Fibroblast of skin of abdomen (primary cell): ENCODE results near the gene NDC80.
"Not testable (repeated sequence)": the region's sequence is repeated elsewhere in the genome, so short reads cannot be mapped to it uniquely, and the experiment has no call there.

Experiments used
- DNase-seq: peaks from one replicate; pipeline ENCODE4 v3.0.0-alpha.2; 2013

Gene NDC80

DNA sequence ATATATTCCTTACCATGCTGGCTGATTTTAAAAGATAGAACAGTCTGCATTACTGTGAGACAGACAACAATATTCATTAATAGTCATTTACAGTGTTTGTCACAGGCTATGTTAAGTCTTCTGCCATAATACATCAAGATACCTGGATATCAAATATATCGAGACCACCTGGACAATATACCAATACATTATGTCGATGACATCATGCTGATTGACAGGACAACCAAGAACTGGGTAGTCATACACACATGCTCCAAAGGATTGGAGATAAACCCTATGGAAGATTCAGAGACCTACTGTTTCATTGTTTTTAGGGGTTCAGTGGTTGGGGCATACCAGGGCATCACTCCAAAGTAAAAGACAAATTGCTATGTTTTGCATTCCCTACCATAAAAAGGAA is 57.6 kb downstream of the NDC80 start:
- no peak for DNase-seq

DNA sequence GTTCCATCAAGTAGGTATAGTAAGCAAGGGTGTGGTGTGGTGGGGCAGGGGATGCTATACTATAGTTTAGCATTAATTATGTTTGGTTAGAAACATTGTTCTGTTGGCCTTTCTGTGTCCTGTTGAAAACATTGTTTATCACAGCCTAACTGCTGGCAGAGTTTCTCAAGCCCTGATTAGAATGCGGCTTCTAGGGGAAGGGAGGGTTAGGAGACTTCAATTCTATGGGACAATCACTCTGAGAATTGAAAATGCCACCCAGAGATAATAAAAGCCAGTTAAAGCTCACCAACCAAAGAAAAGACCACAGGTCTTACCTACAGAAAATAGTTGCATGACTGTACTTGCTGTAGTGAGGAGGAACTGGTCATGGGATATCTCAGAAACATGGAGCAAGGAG is 64.2 kb downstream of the NDC80 start:
- no peak for DNase-seq

DNA sequence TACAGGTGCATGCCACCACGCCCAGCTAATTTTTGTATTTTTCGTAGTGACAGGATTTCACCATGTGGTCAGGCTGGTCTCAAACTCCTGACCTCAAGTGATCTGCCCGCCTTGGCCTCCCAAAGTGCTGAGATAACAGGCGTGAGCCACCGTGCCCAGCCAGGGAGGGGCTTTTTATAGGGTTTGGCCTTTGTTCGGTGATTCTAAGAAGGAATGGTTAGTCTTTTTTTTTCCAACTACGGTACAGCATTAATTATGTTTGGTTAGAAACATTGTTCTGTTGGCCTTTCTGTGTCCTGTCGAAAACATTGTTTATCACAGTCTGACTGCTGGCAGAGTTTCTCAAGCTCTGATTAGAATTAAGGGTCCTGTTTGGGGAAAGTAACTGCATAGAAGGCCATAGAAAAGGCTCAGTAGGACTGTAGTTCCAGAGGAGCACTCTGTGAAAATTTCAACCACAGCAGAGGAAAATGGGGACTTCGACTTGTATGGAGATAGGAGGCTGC is 64.8 kb downstream of the NDC80 start:
- no peak for DNase-seq

DNA sequence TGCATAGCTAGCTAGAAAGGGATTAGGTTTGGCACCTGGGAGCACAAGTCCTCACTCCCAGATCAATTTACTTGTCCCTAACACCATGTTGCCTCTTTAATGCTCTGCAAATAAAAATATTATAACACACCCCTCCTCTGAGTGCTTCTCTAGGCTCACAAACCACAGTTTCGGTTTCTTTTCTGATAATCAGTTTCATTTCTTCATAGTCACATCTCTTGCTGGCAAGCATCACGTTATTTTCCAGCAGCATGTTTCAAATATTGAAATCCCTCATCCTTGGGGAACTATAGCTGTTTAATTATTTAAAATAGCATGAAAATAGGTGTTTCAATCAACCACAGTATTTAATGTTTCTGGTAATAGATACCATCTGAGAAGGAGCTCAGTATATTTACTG is 70.3 kb downstream of the NDC80 start:
- DNase-seq: no peak

DNA sequence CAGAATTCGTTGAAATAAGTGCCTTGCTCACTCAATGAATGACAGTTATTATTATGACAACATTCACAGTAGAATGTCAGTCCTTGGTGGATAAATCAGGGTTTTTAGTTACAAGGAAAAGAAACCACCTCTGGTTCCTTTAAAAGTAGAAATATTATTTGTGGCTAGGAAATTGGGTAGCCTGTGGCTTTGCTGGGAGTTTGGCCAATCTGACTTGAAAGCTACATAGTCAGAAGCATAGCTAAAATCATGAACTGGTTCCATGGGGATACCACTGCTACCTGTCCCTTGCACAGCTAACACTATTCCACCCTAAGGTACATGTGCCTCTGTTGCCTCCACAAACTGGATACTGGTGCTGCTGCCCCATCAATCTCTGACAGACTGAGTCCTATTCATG is 71.4 kb downstream of the NDC80 start:
- DNase-seq: no peak

DNA sequence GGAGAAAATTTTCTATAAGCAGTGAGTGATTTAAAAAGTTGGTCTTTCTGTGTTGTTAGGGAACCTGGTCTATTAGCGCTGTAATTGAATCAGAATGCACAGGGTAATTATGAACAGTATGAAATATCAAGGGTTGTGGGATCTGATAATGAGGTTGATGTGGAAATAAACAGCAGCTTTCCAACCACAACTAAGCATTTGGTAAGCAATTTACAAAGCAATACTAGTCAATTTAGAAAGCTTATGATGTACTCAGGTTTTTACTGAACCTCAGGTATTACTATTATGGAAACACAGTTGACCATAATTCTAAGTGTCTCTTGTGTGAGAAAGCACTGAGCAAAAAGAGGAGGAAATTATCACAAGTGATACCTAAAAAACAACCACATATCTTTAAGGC is 73.2 kb downstream of the NDC80 start:
- DNase-seq: no peak

GRCh38 chr18:2651981-2652380 is 80.6 kb downstream of the NDC80 start:
- no peak for DNase-seq

- no peak for DNase-seq
These were observed 82.1 kb downstream of the NDC80 start for GRCh38 chr18:2653467-2653866.

- no peak for DNase-seq
These were observed 83.0 kb downstream of the NDC80 start for GRCh38 chr18:2654169-2654927.

DNA sequence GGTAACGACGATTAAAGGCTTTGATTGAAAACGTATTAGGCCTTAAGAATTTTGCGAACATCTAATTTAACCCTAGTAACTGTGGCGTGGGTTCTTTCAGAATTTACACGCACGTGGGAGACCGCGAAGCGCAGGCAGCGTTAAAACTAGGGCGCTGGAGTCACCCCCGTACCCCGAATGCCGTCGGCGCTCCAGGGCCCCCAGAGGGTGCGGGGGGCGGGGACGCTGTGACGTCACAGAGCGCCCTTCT is 83.5 kb downstream of the NDC80 start:
- no peak for DNase-seq

DNA sequence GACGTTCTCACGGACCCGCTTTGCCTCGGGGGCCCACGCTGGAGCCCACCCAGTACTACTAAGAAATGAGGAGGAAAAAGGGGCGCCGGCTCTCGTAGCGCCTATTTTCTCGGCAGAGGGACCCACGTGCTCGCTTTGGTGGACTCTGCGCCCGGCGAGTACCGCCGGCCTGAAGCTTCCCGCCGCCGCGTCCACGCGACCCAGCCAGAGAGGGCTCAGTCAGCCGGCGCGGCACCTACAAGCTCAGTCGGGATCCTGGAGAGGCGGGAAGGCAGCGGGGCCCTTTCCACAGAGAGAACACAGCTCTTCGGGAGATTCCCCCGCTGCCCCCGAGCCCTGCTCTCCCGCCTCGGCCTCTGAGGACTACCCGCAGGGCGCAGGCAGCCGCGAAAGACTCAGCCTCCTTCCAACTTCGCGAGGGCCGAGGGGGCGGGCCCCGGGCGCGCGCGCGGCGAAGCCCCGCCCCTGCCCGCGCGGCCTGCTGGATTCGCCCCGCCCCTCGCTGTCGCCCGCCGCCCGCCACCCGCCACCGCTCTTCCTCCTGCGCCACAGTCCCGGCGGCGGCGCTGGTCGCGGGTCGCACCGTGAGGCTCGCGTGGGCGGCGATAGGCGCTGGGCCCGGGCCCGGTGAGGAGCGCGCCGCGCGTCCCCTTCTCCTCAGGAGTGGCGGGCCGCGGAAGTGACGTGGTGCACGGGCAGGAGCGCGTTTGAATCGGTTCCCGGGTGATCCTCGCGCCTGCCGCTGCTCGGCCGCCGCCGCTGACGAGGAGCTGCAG is 84.0 kb downstream of the NDC80 start, which contains the start of gene SMCHD1:
TSS of gene SMCHD1 (plus strand) at position 549 of the 776 bp plus-strand sequence. CDS start 350 bp downstream, outside the sequence.
- peak; percentile 82 for DNase-seq

DNA sequence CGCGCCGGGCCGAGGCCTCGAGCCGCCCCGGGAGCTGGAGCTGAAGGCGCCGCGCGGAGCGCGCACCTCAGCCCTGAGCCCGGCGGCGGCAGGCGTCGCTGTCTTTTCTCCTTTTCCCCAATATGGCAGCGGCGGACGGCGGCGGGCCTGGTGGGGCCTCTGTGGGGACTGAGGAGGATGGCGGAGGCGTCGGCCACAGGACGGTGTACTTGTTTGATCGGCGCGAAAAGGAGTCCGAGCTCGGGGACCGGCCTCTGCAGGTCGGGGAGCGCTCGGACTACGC is 84.5 kb downstream of the NDC80 start:
- no peak for DNase-seq

GRCh38 chr18:2656237-2656980 is 85.1 kb downstream of the NDC80 start:
- peak; percentile 31 for DNase-seq

DNA sequence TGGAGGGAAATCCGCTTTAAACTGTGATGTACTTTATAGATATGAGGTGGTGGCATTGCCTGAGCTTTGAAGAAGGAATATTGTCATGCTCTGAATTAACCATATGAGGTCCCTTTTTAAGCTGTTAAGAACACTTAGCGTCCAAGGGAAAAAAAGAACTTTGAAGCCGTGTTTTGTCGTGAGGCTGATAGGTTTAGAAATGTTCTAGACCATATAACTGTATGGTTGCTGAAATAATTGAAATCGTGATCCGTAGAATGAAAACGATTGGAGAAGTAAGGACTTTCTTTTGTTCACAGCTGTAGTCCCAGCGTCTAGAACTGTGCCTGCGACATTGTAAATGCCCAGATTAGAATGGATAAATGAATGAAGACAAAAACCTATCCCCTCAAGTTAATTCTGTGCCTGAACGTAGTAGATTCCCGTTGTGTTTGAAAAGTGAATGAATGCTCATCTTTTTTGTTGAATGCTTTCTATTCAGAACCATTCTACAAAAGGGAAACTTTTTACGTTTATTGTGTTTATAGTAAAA is 85.7 kb downstream of the NDC80 start:
- no peak for DNase-seq

- peak; percentile 61 for DNase-seq
These were observed 86.6 kb downstream of the NDC80 start for GRCh38 chr18:2657788-2658458.

DNA sequence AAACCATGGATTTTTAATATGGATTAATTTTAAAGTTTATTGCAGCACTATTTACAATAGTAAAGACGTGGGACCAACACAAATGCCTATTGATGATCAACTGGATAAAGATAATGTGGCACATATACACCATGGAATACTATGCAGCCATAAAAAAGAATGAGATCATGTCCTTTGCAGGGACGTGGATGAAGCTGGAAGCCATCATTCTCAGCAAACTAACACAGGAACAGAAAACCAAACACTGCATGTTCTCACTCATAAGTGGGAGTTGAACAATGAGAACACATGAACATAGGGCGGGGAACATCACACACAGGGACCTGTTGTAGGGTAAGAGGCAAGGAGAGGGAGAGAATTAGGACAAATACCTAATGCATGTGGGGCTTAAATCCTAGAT is 89.5 kb downstream of the NDC80 start:
- not testable (repeated sequence) for DNase-seq

DNA sequence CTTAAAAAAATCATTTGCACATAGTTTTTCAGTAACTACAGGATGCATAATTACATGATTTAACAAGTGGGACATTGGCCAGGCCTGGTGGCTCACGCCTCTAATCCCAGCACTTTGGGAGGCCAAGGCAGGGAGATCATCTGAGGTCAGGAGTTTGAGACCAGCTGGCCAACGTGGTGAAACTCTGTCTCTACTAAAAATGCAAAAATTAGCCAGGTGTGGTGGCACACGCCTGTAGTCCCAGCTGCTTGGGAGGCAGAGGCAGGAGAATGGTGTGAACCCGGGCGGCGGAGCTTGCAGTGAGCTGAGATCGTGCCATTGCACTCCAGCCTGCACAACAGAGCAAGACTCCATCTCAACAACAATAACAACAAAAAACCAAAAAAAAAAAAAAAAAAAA is 90.9 kb downstream of the NDC80 start:
- not testable (repeated sequence) for DNase-seq

- DNase-seq: no peak
These were observed 91.6 kb downstream of the NDC80 start for GRCh38 chr18:2662990-2663389.
